ENCODE results near the gene BIRC5.

- TF ChIP-seq CTCF (IDR thresholded peaks at IDR 0.05; ENCODE audit: low read depth, low read length, poor library complexity, severe bottlenecking) (no peak), EZH2phosphoT487 (IDR thresholded peaks at IDR 0.05; ENCODE audit: borderline replicate concordance, low read length) (no peak)
Measured at GRCh38 chr17:78182504-78182903, 31.5 kb upstream of the BIRC5 start.
